Measurements from ENCODE around the gene UNG.

Gene UNG

GRCh38 chr12:109092497-109093021 is 4.8 kb upstream of the UNG start:
- DNase-seq = no peak

GRCh38 chr12:109093022-109093918 is 4.1 kb upstream of the UNG start, which contains the start of gene ALKBH2:
ALKBH2 (minus strand) TSS chr12:109093472; CDS start chr12:109092786, 686 bp downstream.
- DNase-seq = peak; percentile 85

DNA sequence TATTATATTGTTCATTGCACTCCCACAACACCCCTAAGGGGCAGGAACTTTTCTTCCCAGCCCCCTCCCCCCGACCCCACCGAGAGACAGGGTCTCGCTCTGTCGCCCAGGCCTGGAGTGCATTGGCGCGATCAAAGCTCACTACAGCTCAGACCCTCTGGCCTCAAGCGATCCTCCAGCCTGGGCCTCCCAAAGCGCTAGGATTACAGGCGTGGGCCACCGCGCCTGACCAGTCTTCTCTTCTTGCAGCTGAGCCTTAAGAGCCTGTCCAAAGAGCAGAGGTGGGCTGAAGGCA is 310 bp upstream of the UNG start:
- no peak for DNase-seq

- peak; percentile 43 for DNase-seq
These were observed 797 bp downstream of the UNG start for GRCh38 chr12:109098183-109098604.

- DNase-seq = no peak
These were observed 1.3 kb downstream of the UNG start for GRCh38 chr12:109098651-109099050.

- no peak for DNase-seq
These were observed 2.1 kb downstream of the UNG start for GRCh38 chr12:109099431-109100020.

GRCh38 chr12:109100741-109101140 is 3.3 kb downstream of the UNG start:
- no peak for DNase-seq

DNA sequence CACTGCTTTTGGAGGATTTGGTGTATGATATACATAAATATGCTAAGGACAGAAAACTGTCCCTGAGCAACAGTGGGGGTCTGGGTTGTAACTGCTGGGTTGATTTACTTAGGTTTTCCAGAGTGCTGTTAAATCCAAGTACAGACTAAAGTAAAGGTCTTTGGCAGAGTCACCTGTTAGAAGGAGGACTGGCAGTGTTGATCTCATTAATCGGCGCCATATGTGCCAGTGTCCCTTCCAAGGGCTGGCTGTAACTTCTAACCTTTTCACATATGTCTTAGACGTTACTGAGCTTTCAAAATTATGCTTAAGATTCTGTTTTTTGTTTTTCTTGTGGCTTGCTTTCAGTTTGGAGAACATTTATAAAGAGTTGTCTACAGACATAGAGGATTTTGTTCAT is 5.1 kb downstream of the UNG start:
- DNase-seq = no peak

- no peak for DNase-seq
These were observed 7.8 kb downstream of the UNG start for GRCh38 chr12:109105176-109105575.

DNA sequence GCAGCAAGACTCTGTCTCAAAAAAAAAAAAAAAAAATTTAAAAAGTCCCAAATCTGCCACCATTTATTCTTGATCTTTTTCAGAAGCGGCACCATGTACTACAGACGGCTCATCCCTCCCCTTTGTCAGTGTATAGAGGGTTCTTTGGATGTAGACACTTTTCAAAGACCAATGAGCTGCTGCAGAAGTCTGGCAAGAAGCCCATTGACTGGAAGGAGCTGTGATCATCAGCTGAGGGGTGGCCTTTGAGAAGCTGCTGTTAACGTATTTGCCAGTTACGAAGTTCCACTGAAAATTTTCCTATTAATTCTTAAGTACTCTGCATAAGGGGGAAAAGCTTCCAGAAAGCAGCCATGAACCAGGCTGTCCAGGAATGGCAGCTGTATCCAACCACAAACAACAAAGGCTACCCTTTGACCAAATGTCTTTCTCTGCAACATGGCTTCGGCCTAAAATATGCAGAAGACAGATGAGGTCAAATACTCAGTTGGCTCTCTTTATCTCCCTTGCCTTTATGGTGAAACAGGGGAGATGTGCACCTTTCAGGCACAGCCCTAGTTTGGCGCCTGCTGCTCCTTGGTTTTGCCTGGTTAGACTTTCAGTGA is 12.5 kb downstream of the UNG start:
- DNase-seq = no peak

- peak; percentile 83 for DNase-seq
These were observed 13.6 kb downstream of the UNG start for GRCh38 chr12:109110988-109111495.

DNA sequence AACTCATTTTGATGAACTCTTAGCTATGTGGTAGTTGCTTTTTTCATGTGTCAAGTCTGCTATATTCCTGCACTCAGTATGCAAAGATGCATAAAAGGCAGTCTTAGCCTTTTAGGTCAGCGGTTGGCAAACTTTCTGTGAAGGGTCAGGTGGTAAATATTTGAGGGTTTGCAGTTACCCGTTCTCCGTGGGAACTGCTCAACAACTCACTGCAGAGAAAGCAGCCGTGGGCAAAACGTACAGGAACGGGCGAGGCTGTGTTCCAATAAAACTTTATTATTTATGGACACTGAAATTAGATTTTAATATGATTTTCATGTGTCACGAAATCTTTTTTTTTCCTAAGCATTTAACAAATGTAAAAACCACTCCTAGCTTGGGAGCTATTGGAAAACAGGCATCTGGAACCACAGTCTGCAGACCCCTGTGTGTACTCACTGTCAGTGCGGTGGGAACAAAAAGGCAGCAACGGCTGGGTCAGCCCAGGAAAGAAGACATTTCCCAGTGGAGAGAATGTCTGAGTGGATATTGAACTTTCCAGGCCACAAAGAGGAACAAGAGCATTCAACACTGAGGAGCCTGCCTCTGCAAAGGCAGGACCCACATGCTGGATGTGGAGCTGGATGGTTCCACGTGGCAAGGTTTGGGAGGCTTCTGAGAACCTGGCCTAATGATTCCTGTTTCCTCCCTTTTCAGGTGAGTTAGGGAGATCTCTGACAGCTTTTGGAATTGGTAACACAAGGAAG is 15.5 kb downstream of the UNG start:
- no peak for DNase-seq

GRCh38 chr12:109113661-109114321 is 16.4 kb downstream of the UNG start:
- no peak for DNase-seq

- no peak for DNase-seq
These were observed 17.2 kb downstream of the UNG start for GRCh38 chr12:109114644-109115043.

GRCh38 chr12:109115404-109115757 is 18.0 kb downstream of the UNG start:
- no peak for DNase-seq

- no peak for DNase-seq
These were observed 18.6 kb downstream of the UNG start, which contains the start of gene ACACB for GRCh38 chr12:109115758-109116610. ACACB (plus strand) TSS chr12:109116587; CDS start chr12:109139406, 22,819 bp downstream.

GRCh38 chr12:109116611-109116949 is 19.2 kb downstream of the UNG start:
- no peak for DNase-seq

GRCh38 chr12:109120095-109120494 is 22.7 kb downstream of the UNG start:
- no peak for DNase-seq

GRCh38 chr12:109120557-109120956 is 23.2 kb downstream of the UNG start:
- no peak for DNase-seq

DNA sequence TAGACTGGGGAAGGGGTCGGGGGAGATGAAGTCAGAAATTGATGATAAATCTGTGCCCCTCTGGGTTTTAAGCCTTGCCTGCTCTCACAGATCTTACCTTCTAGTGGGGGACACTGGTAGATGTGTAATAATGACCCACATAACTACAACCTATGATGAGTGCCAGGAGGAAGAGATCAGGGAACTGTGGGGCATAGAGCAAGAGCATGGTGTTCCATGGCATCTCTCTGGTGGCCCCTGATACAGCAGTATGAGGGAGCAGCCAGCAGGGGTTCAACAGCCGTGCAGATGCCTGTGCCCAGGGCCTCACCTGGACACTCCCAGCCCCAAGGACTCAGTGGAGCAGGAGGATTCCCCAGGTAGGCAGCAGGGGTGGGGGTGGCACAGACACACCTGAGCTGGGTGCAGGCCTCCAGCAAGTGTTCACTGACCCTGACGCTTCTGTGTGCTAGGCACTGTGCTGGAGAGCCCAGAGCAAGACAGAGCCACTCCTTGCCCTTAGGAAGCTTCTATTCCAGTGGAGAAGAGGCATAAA is 24.0 kb downstream of the UNG start:
- no peak for DNase-seq

Measured in HCEC 1CT (cell line).